ENCODE measurements around the gene HSPA4.

GRCh38 chr5:133149345-133149744 lies 97.5 kb downstream of the HSPA4 start:
- TF ChIP-seq JUN (IDR thresholded peaks at IDR 0.05; ENCODE audit: borderline replicate concordance, insufficient read depth, insufficient read length, low read depth) (no peak), CTCF (IDR thresholded peaks at IDR 0.05; ENCODE audit: extremely low read depth in 1 of 2, insufficient read depth in 1 of 2, low read depth in 1 of 2, low read length in 2 of 2) (no peak), MAX (IDR thresholded peaks at IDR 0.05; ENCODE audit: insufficient read depth, insufficient read length) (no peak), POLR2A (IDR thresholded peaks at IDR 0.05; ENCODE audit: low read depth, low read length) (no peak), POLR2AphosphoS5 (IDR thresholded peaks at IDR 0.05; ENCODE audit: insufficient read depth, low read depth, low read length) (no peak), FOS (IDR thresholded peaks at IDR 0.05; ENCODE audit: borderline replicate concordance, insufficient read depth, low read length) (no peak), EZH2 (IDR thresholded peaks at IDR 0.05; ENCODE audit: borderline replicate concordance, low read depth, low read length, severe bottlenecking) (no peak)
